Activated CD4-positive, alpha-beta T cell treated with anti-CD3 and anti-CD28 coated beads, Interleukin-2, amount 50 U/mL, for 16 hours (primary cell): Measurements from ENCODE around the gene RAD51B.

Source experiments
- DNase-seq: peaks from one replicate; pipeline ENCODE4 v3.0.0-alpha.2; 2020

The RAD51B gene

GRCh38 chr14:68522510-68523325, 703.1 kb downstream of the RAD51B start:
- DNase-seq = no peak

DNA sequence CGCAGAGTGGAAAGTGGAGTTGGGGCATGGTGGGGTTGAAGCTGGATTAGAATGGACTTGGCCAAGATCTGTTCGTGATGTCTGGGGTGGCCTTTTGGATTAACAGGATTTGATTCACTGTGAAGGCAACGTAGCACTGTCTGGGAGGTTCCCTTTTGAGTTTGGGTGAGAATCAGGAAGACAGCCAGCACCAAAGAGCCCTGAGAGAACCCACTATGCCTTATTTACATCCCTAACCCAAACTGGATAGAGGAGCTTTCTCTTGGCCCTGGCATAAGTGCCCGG, 703.7 kb downstream of the RAD51B start:
- no peak for DNase-seq

DNA sequence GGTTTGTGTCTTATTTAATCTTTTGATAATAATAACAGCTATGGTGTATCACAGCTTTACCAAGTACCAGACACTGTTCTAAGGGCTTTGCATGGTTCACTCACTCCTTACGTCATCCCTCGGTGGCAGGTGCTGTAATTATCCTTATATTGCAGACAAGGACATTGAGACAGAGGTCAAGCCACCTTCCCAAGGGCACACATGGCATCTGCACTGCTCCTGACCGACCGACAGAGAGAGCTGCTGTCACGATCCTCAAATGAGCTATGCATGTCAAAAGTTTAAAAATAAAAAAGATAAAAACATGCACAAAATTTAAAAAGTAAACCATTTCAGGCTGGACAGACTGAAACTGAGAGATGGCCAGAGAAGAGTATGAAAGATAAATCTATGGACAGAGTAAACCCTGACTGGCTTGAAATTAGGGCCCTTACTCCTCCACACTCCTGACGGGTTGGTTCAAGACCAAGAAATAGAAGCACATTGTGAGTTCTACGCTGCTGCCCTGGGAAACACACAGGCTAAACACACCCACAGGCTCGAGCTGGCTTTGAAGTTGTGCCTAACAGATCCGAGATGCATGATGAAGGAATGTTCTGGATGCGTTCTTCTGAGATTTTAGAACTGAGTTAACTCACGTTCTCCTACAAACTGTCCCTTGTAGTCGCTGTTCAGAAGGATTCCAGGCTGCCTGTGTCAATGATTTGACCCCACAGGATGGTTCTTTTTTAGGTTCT, 704.6 kb downstream of the RAD51B start:
- no peak for DNase-seq

DNA sequence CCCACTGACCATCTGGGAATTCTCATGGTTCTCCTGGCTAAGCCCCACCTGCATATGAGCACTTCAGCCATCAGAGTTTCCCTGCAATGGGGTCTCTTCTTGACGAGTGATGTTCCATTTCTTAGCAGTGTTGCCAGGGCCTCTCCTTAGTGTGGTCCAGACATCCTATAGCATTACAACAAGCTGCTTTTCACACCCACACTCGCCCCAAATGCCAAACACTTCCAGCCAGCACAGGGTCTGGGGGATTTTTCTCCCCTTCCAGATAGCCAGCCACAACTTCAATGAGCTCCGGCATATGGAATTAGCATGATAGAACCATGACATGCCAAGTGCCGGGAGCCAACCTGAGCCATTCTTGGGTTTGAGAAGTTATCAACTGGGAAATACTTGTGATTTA, 705.9 kb downstream of the RAD51B start:
- no peak for DNase-seq

GRCh38 chr14:68526512-68527091, 707.0 kb downstream of the RAD51B start:
- DNase-seq = no peak

DNA sequence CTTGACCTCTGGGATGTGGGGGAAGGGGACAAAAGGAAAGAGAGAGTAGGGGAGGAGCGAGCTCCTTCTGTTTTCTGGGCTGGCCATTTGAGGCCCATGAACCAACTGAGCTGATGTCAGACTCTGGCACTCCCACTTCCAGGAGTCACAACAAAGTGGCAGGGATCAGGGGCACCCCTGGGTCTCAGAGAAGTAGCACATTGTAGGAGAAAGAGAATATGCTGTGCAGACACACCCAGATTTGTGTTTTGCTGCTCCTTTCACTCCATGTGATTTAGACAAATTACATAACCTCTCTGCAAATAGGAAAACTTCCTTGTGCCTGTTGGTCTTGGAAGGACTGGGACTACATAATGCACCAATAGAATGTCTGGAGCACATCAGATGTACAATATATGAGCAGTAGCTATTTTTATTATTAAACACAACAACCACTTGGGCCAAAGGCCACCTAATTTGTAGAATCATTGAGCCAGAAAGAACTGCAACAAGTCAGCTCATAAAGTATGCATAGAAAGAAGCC, 707.8 kb downstream of the RAD51B start:
- DNase-seq = no peak

DNA sequence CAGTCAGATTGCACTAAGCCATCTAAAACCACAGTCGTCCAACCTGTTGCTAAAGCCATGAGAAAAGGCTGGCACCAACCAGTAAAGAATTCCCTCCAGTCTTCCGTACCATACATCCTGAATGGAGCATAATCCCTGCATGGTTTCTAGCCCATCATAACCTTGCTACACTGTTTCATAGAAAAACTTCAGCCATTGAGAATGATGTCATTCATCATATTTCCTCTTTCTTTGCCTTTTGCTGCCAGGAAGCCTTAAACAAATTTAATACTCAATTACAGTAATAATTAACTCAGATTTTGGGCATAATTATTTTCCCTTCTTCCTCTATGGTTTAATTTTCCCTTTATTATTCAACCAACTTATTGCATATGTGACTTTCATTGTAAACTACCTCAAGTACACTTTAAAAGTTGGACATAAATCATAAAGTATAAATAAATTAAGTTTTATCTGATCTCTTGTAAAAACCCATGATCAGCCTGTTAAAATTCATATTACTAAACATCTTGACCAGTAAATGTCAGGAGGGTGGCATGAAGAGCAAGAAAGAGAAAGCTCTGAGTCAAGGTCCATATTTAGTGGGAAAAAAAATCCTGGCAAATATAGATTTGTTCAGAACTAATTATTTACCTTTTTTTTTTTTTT, 708.6 kb downstream of the RAD51B start:
- DNase-seq = no peak

DNA sequence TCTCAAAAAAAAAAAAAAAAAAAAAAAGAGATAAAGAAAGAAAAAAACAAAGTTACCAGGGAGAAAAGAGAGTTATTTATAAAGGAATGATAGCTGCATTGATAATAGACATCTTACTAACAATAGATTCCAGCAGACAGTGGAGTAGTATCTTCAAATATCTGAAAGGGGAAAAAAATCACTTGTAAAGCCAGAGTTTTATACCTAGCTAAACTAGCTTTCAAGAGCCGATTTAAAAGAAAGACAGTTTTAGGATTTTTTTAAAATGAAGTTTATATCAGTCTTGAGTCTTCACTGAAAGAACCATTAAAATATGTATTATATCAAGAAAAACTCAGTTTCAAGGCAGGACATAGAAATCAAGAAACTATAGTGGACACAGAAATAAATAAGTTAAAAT, 710.9 kb downstream of the RAD51B start:
- DNase-seq = no peak

DNA sequence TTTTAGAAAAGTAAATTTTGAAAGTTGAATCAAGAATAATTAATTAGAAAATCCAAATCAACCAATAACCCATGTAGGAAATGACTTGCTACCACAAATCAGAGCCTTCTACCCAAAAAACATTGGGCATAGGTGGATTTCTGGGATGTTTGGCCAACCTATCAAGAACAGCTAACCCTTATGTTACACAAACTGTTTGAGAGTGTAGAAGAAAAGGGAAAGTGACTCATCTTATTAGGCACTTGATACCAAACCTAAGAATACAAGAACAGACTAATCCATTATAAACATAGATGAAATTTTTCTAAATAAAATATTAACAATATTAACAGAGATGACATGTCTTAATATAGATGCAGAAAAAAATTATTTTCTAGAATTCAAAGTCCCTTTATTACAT, 712.9 kb downstream of the RAD51B start:
- DNase-seq = no peak

DNA sequence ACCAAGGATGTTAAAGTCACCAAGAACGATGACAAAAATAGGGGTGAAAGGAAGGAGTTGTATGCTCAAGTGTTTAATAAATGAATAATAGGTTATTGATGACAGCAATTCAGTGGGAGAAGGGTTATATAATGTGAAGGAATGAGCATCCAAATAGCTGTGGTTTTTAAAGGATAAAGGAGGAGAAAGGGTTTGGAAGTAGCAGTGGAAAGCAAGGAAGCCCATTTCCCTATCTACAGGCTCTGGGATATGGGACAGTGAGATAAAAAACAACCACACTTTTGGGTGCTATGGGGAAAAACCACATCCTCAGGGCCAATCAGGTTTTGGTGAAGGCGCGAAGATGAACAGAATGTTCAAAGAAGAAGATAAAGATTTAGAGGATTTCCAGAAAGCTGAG, 714.7 kb downstream of the RAD51B start:
- no peak for DNase-seq

- no peak for DNase-seq
Observed at GRCh38 chr14:68535404-68536017, 715.9 kb downstream of the RAD51B start.

DNA sequence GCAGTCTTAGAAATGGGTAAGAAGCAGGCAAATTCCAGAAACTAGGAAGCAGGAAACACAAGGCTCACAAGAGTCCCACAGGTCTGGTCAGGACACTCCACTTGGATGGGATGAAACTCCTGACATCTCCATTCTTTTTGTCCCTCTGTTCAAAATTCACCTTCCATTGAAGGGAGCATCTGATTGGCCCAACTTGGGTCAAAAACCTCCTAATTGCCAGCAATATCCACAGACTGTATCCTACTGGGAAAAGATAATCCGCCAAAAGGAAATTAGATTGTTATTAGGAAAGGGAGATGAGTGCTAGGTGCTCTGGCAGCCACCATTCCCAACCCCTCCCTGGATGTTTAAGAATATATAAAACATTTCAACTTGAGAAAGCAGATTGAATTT, 716.4 kb downstream of the RAD51B start:
- no peak for DNase-seq

DNA sequence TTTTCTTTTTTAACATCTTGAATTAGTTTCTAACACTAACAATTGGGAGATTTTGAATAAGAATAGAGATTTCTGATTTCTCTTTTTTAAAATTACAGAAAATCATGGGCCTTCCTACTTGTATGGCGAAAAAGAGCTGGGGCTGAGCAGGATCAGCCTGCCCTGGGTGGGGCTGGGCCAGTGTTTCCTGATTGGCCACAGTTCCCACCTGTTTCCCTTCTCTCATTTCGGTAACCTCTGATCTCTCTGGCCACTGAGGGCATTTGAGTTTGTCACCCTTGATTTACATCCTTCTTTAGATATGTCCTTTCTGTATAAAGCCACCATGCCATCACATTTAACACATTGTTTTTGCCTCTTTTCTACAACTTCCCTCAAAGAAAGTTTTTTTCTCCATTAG, 719.1 kb downstream of the RAD51B start:
- no peak for DNase-seq

- no peak for DNase-seq
Observed at GRCh38 chr14:68539241-68539737, 719.7 kb downstream of the RAD51B start.

GRCh38 chr14:68539789-68540188, 720.2 kb downstream of the RAD51B start:
- no peak for DNase-seq

- DNase-seq = no peak
Observed at GRCh38 chr14:68541178-68541896, 721.8 kb downstream of the RAD51B start.

GRCh38 chr14:68542346-68542745, 722.8 kb downstream of the RAD51B start:
- DNase-seq = no peak

GRCh38 chr14:68543516-68543915, 723.9 kb downstream of the RAD51B start:
- no peak for DNase-seq

- DNase-seq = no peak
Observed at GRCh38 chr14:68544081-68544892, 724.7 kb downstream of the RAD51B start.

GRCh38 chr14:68546839-68547238, 727.3 kb downstream of the RAD51B start:
- DNase-seq = no peak
